Endothelial cell of umbilical vein (primary cell): ENCODE results near the gene ZNF366. TPM values are rescaled to one million over a fixed set of nuclear protein-coding genes. Genes with fewer than 3 reads are reported as not detected.

Experiments
- BruUV-seq: library from RNA; stranded (reverse); fragments of 400-500 nt; replicated peaks from 2 replicates; lab custom pipeline; 2021; lab: Mats Ljungman, UMichigan
- CTCF ChIA-PET: fragments of 300-600, 350-600 bp; sonication (Branson Sonifier 250); formaldehyde crosslinking; loops from one replicate; lab custom pipeline; 2021; ENCODE audit warnings: antibody characterized with exemption, inconsistent platforms; lab: Charles Lee
- POLR2A ChIA-PET: fragments of 300-600, 350-600 bp; sonication (Branson Sonifier 250); formaldehyde crosslinking; loops from one replicate; lab custom pipeline; 2021; ENCODE audit warnings: antibody characterized with exemption, inconsistent platforms; lab: Charles Lee
- DNase-seq: peaks from one replicate; pipeline ENCODE4 v3.0.0-alpha.2; 2011; ENCODE audit warnings: low read depth, low spot score
- FAIRE-seq: peaks from 2 replicates; lab custom pipeline; 2011; peaks lifted over from hg19 to GRCh38; lab: Jason Lieb, UNC
- H2AFZ ChIP-seq: 2 replicates; pipeline ENCODE4 v1.6.0; 2012; ENCODE audit warnings: low read depth, low read length, control low read depth, inconsistent platforms
- H3K27ac ChIP-seq: 2 replicates; pipeline ENCODE4 v1.5.1; 2011; ENCODE audit warnings: low read depth, mild to moderate bottlenecking, control low read depth, low read length, moderate library complexity; ENCODE audit not compliant: insufficient read depth
- H3K27me3 ChIP-seq, 2 experiments: 2 replicates each; pipeline versions ENCODE4 v1.6.0 to v1.6.1; 2011; ENCODE audit warnings: low read length in 2 of 2, mixed read lengths in 1 of 2; ENCODE audit not compliant: control insufficient read depth in 2 of 2, insufficient read depth in 2 of 2
- H3K36me3 ChIP-seq, 2 experiments: 2 replicates in 1 of 2; 3 replicates in 1 of 2; pipeline ENCODE4 v1.5.1; 2011; ENCODE audit warnings: low read length in 2 of 2, mild to moderate bottlenecking in 1 of 2, moderate library complexity in 1 of 2; ENCODE audit not compliant: control insufficient read depth in 2 of 2, insufficient read depth in 2 of 2; ENCODE audit errors: extremely low read depth in 1 of 2
- H3K4me1 ChIP-seq: 3 replicates; pipeline ENCODE4 v1.5.1; 2011; ENCODE audit warnings: mild to moderate bottlenecking, low read length; ENCODE audit not compliant: control insufficient read depth, insufficient read depth; ENCODE audit errors: extremely low read depth
- H3K4me2 ChIP-seq: 2 replicates; pipeline ENCODE4 v1.6.1; 2011; ENCODE audit warnings: low read length, control low read depth, mixed read lengths; ENCODE audit not compliant: insufficient read depth
- H3K4me3 ChIP-seq, 3 experiments: fragments of 200-600 bp in 1 of 3; sonication (generic), shearing (Covaris generic) in 1 of 3; replicated peaks in 1 of 3; 2 replicates each; pipeline ENCODE4 v1.5.1; 2011 to 2016; ENCODE audit warnings: control low read depth in 3 of 3, low read length in 3 of 3, mild to moderate bottlenecking in 2 of 3, inconsistent platforms in 1 of 3, low read depth in 1 of 3, moderate library complexity in 1 of 3; ENCODE audit not compliant: insufficient read depth in 1 of 3
- H3K79me2 ChIP-seq: 2 replicates; pipeline ENCODE4 v1.6.0; 2012; ENCODE audit warnings: low read length, inconsistent platforms; ENCODE audit not compliant: control insufficient read depth, insufficient read depth
- H3K9ac ChIP-seq: replicated peaks from 2 replicates; pipeline ENCODE3; 2011; ENCODE audit warnings: low read length, control low read depth; ENCODE audit not compliant: insufficient read depth; ENCODE audit errors: extremely low read depth
- H3K9me1 ChIP-seq: replicated peaks from 3 replicates; pipeline ENCODE4 v1.6.0; 2011; ENCODE audit warnings: mild to moderate bottlenecking, low read length; ENCODE audit not compliant: control insufficient read depth, insufficient read depth; ENCODE audit errors: extremely low read depth
- H3K9me3 ChIP-seq: replicated peaks from 2 replicates; pipeline ENCODE4 v1.5.1; 2012; ENCODE audit warnings: low read length, inconsistent platforms; ENCODE audit not compliant: control insufficient read depth, insufficient read depth
- H4K20me1 ChIP-seq: replicated peaks from 2 replicates; pipeline ENCODE3; 2011; ENCODE audit warnings: mild to moderate bottlenecking, low read length; ENCODE audit not compliant: control insufficient read depth, insufficient read depth; ENCODE audit errors: extremely low read depth
- EZH2 ChIP-seq: IDR thresholded peaks from 2 replicates; pipeline ENCODE4 v1.6.1; 2012; ENCODE audit warnings: borderline replicate concordance, low read depth, mild to moderate bottlenecking, moderate library complexity, low read length, inconsistent platforms; ENCODE audit not compliant: severe bottlenecking
- FOS ChIP-seq: IDR thresholded peaks from 2 replicates; pipeline ENCODE4 v1.6.1; 2011; ENCODE audit warnings: mild to moderate bottlenecking, low read length, moderate library complexity, borderline replicate concordance; ENCODE audit not compliant: insufficient read depth
- GATA2 ChIP-seq: IDR thresholded peaks from 2 replicates; pipeline ENCODE4 v1.7.0; 2011; ENCODE audit warnings: low read depth, mild to moderate bottlenecking, moderate library complexity, mixed read lengths, low read length; ENCODE audit not compliant: insufficient read length, insufficient read depth
- JUN ChIP-seq: IDR thresholded peaks from 2 replicates; pipeline ENCODE4 v1.6.1; 2011; ENCODE audit warnings: borderline replicate concordance, low read depth; ENCODE audit not compliant: insufficient read length, insufficient read depth
- MYC ChIP-seq: IDR thresholded peaks from one replicate; pipeline ENCODE4 v1.6.1; 2011; ENCODE audit warnings: mild to moderate bottlenecking, low read depth, low read length
- POLR2A ChIP-seq: IDR thresholded peaks from 2 replicates; pipeline ENCODE4 v1.6.1; 2012; ENCODE audit warnings: low read depth, mild to moderate bottlenecking, control low read depth, low read length
- POLR2AphosphoS5 ChIP-seq: IDR thresholded peaks from 2 replicates; pipeline ENCODE4 v1.6.1; 2012; ENCODE audit warnings: low read depth, mild to moderate bottlenecking, control low read depth, low read length, moderate library complexity; ENCODE audit not compliant: insufficient read depth
- dilution Hi-C: fragments of 300-500 bp; cut with MboI; formaldehyde crosslinking; loops from one replicate; pipeline ENCODE4 v1.15.0; 2019; ENCODE audit warnings: low sequenced_read_pairs; ENCODE audit not compliant: extremely low pct_ligation_motif_present
- intact Hi-C: fragments of 100-400 bp; cut with micrococcal nuclease; formaldehyde crosslinking; loops from one replicate; pipeline ENCODE4 v1.10.0; 2022
- polyA plus RNA-seq, 4 experiments: library from polyadenylated mRNA; depleted of rRNA in 3 of 4; stranded (reverse) in 3 of 4; unstranded in 1 of 4; fragments of >200 nt; gene quantifications; 2 replicates each; pipeline versions ENCODE4 v1.2.1 to v1.2.3, GENCODE V29; 2011 to 2012; ENCODE audit warnings: missing spikeins in 1 of 4
- total RNA-seq: library from RNA; stranded (reverse); gene quantifications from 2 replicates; pipeline ENCODE4 v1.2.3, GENCODE V29; 2021
- TF ChIP-seq, protein P1 (sequence below): IDR thresholded peaks from 2 replicates; pipeline ENCODE4 v1.6.1; 2011; ENCODE audit not compliant: insufficient read depth, insufficient read length
- TF ChIP-seq, protein P2 (sequence below), 2 donors: IDR thresholded peaks; 1 replicate in 1 of 2; 2 replicates in 1 of 2; pipeline ENCODE4 v1.5.1; 2011; ENCODE audit warnings: low read length in 2 of 2, mild to moderate bottlenecking in 2 of 2, moderate library complexity in 2 of 2, control low read depth in 1 of 2, inconsistent platforms in 1 of 2, low read depth in 1 of 2; ENCODE audit not compliant: insufficient read depth in 1 of 2; ENCODE audit errors: extremely low read depth in 1 of 2

Gene ZNF366
- total and polyA plus RNA-seq, 2 donors (not counting 3 experiments of a cell fraction or from before 2014, with no cell fraction given) = 1.3 to 4.1 TPM

DNA sequence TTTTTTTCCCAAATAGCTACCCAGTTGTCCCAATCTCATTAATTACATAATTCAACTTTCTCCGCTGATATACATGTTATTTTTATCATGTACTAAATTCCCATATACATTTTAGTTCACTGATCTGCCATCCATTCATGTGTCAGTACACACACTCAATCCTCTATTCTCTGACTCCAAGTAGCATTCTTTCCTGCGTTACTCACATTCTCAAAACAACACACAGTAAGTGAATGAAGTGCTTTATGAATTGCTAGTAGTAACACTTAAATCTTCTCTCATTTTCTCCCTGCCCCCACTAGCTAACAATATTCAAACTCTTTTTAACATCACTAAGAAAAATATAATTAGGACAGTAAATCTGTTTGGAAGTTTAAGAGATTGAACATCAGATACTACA, 8.9 kb downstream of the ZNF366 start:
- peak; percentile 67 for DNase-seq
- BruUV-seq = no TSS peak

More for the DNA sequence above, 8.9 kb downstream of the ZNF366 start:
- H3K4me2 ChIP-seq = no peak overlapping the region
- no peak overlapping the region for H2AFZ ChIP-seq
- dilution Hi-C loops (no loop called here), intact Hi-C loops (loop anchor here (2.0 kb wide), 1 partner anchor 45 kb away; no protein-coding TSS in a partner anchor)
- H3K27ac ChIP-seq = no peak overlapping the region
- H3K36me3 ChIP-seq = no peaks in the 10 kb centered on the region
- H3K9me3 ChIP-seq = no peaks in the 10 kb centered on the region
- no peaks in the 10 kb centered on the region for H3K9me1 ChIP-seq
- peaks cover 22% of the 10 kb centered on the region for H3K4me1 ChIP-seq
- FAIRE-seq = peak; percentile 43
- H3K9ac ChIP-seq = no peak overlapping the region
- H3K79me2 ChIP-seq = no peaks in the 10 kb centered on the region
- no peaks in the 10 kb centered on the region for H3K27me3 ChIP-seq
- no peaks in the 10 kb centered on the region for H4K20me1 ChIP-seq
- ChIA-PET POLR2A (no interaction called here), CTCF (interaction anchor here (1.2 to 1.8 kb wide), 5 partner anchors 9 to 132 kb away, joined by 4 to 5 read pairs (median 4); partner anchors contain the start of gene ZNF366)
- TF ChIP-seq POLR2AphosphoS5 (no peak), MYC (no peak), POLR2A (no peak), GATA2 (no peak), FOS (no peak), JUN (no peak), EZH2 (no peak)
- TF ChIP-seq, protein P1, sequence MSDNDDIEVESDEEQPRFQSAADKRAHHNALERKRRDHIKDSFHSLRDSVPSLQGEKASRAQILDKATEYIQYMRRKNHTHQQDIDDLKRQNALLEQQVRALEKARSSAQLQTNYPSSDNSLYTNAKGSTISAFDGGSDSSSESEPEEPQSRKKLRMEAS = no peak
- TF ChIP-seq, protein P2, sequence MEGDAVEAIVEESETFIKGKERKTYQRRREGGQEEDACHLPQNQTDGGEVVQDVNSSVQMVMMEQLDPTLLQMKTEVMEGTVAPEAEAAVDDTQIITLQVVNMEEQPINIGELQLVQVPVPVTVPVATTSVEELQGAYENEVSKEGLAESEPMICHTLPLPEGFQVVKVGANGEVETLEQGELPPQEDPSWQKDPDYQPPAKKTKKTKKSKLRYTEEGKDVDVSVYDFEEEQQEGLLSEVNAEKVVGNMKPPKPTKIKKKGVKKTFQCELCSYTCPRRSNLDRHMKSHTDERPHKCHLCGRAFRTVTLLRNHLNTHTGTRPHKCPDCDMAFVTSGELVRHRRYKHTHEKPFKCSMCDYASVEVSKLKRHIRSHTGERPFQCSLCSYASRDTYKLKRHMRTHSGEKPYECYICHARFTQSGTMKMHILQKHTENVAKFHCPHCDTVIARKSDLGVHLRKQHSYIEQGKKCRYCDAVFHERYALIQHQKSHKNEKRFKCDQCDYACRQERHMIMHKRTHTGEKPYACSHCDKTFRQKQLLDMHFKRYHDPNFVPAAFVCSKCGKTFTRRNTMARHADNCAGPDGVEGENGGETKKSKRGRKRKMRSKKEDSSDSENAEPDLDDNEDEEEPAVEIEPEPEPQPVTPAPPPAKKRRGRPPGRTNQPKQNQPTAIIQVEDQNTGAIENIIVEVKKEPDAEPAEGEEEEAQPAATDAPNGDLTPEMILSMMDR (IDR thresholded peaks at IDR 0.05; ENCODE audit: extremely low read depth in 1 of 2, insufficient read depth in 1 of 2, low read depth in 1 of 2, low read length in 2 of 2) = no peak
- H3K4me3 ChIP-seq = no peak overlapping the region
